Peyer's patch (tissue), 4 donors: Measurements from ENCODE around the gene URI1.

Experiments
- POLR2A ChIP-seq, 2 donors: fragments of 450-650 bp; IDR thresholded peaks; one replicate each; pipeline ENCODE4 v1.5.1; 2017; ENCODE audit warnings: antibody characterized with exemption in 2 of 2, mild to moderate bottlenecking in 2 of 2, moderate library complexity in 2 of 2
- TF ChIP-seq, protein P1 (sequence below), 6 experiments: fragments of 450-650 bp in 4 of 6; fragments of 200-600 bp in 2 of 6; sonication (generic) in 1 of 6; IDR thresholded peaks; one replicate each; pipeline ENCODE4 v1.5.1; 2017 to 2019; ENCODE audit warnings: antibody characterized with exemption in 6 of 6, mild to moderate bottlenecking in 3 of 6, moderate library complexity in 1 of 6

- TF ChIP-seq, protein P1, sequence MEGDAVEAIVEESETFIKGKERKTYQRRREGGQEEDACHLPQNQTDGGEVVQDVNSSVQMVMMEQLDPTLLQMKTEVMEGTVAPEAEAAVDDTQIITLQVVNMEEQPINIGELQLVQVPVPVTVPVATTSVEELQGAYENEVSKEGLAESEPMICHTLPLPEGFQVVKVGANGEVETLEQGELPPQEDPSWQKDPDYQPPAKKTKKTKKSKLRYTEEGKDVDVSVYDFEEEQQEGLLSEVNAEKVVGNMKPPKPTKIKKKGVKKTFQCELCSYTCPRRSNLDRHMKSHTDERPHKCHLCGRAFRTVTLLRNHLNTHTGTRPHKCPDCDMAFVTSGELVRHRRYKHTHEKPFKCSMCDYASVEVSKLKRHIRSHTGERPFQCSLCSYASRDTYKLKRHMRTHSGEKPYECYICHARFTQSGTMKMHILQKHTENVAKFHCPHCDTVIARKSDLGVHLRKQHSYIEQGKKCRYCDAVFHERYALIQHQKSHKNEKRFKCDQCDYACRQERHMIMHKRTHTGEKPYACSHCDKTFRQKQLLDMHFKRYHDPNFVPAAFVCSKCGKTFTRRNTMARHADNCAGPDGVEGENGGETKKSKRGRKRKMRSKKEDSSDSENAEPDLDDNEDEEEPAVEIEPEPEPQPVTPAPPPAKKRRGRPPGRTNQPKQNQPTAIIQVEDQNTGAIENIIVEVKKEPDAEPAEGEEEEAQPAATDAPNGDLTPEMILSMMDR (IDR thresholded peaks at IDR 0.05) = no peak
- no peak for TF ChIP-seq POLR2A (IDR thresholded peaks at IDR 0.05)
Measured at GRCh38 chr19:30061223-30062064, 119.4 kb downstream of the URI1 start.
